HG02642 (cell line): ENCODE results near the gene SYK.
"Not testable (repeated sequence)": the region's sequence is repeated elsewhere in the genome, so short reads cannot be mapped to it uniquely, and the experiment has no call there.

Experiments used
- ATAC-seq: cut with Tn5 transposase; IDR thresholded peaks from one replicate; pipeline ENCODE4 v1.9.1; 2021; ENCODE audit warnings: mild to moderate bottlenecking; ENCODE audit not compliant: unreplicated experiment, poor library complexity

SYK gene

GRCh38 chr9:90820406-90820805 lies 18.8 kb downstream of the SYK start:
- ATAC-seq: not testable (repeated sequence)

- not testable (repeated sequence) for ATAC-seq
Measured at GRCh38 chr9:90821236-90821635, 19.6 kb downstream of the SYK start.

GRCh38 chr9:90821697-90822096 lies 20.1 kb downstream of the SYK start:
- ATAC-seq: no peak

- ATAC-seq: no peak
Measured at GRCh38 chr9:90822866-90823265, 21.2 kb downstream of the SYK start.

GRCh38 chr9:90825586-90825985 lies 24.0 kb downstream of the SYK start:
- no peak for ATAC-seq

GRCh38 chr9:90826326-90827020 lies 24.9 kb downstream of the SYK start:
- ATAC-seq: no peak

- ATAC-seq: peak; percentile 59
Measured at GRCh38 chr9:90827181-90827871, 25.7 kb downstream of the SYK start.

GRCh38 chr9:90830051-90830450 lies 28.4 kb downstream of the SYK start:
- no peak for ATAC-seq

GRCh38 chr9:90830977-90831376 lies 29.4 kb downstream of the SYK start:
- peak; percentile 47 for ATAC-seq

- no peak for ATAC-seq
Measured at GRCh38 chr9:90832261-90832660, 30.6 kb downstream of the SYK start.

GRCh38 chr9:90834828-90835595 lies 33.4 kb downstream of the SYK start:
- ATAC-seq: no peak

GRCh38 chr9:90836411-90837080 lies 34.9 kb downstream of the SYK start:
- ATAC-seq: no peak

- ATAC-seq: no peak
Measured at GRCh38 chr9:90838098-90838497, 36.5 kb downstream of the SYK start.

- ATAC-seq: no peak
Measured at GRCh38 chr9:90838581-90839154, 37.0 kb downstream of the SYK start.

GRCh38 chr9:90839183-90839728 lies 37.6 kb downstream of the SYK start:
- ATAC-seq: no peak

- no peak for ATAC-seq
Measured at GRCh38 chr9:90840696-90841095, 39.1 kb downstream of the SYK start.

GRCh38 chr9:90841213-90841612 lies 39.6 kb downstream of the SYK start:
- ATAC-seq: no peak

GRCh38 chr9:90841615-90842014 lies 40.0 kb downstream of the SYK start:
- ATAC-seq: no peak

- ATAC-seq: no peak
Measured at GRCh38 chr9:90842176-90842777, 40.7 kb downstream of the SYK start.

- ATAC-seq: no peak
Measured at GRCh38 chr9:90842996-90843395, 41.4 kb downstream of the SYK start.
